Lung (tissue), 12 donors: ENCODE results near the gene CAMKMT. TPM values are rescaled to one million over a fixed set of nuclear protein-coding genes. Genes with fewer than 3 reads are reported as not detected.

Experiments used
- ATAC-seq: fragments of 200-7000 bp; cut with Tn5 transposase; one replicate; pipeline ENCODE4 v1.9.1; 2020; ENCODE audit warnings: moderate number of reproducible peaks; ENCODE audit not compliant: insufficient read depth, low FRiP score
- DNase-seq, 3 donors: peaks; one replicate each; pipeline ENCODE4 v3.0.0-alpha.2; 2013 to 2017
- H3K27ac ChIP-seq, 2 donors: one replicate each; pipeline ENCODE4 v1.5.1; 2013; ENCODE audit warnings: mild to moderate bottlenecking in 2 of 2, moderate library complexity in 2 of 2, control low read depth in 1 of 2, inconsistent platforms in 1 of 2, low read depth in 1 of 2, low read length in 1 of 2
- H3K27me3 ChIP-seq, 3 donors: one replicate each; pipeline ENCODE4 v1.5.1; 2013; ENCODE audit warnings: low read length in 2 of 3; ENCODE audit not compliant: control insufficient read depth in 3 of 3, insufficient read depth in 3 of 3
- H3K36me3 ChIP-seq, 4 donors: one replicate each; pipeline ENCODE4 v1.5.1; 2013; ENCODE audit warnings: low read length in 4 of 4, mild to moderate bottlenecking in 1 of 4, moderate library complexity in 1 of 4; ENCODE audit not compliant: control insufficient read depth in 4 of 4, insufficient read depth in 4 of 4
- H3K4me1 ChIP-seq, 5 donors: one replicate each; pipeline ENCODE4 v1.5.1; 2013; ENCODE audit warnings: low read length in 5 of 5, mild to moderate bottlenecking in 2 of 5, moderate library complexity in 1 of 5; ENCODE audit not compliant: control insufficient read depth in 5 of 5, insufficient read depth in 5 of 5
- H3K4me3 ChIP-seq: one replicate; pipeline ENCODE4 v1.5.1; 2013; ENCODE audit warnings: mild to moderate bottlenecking, control low read depth, moderate library complexity
- H3K9ac ChIP-seq, 2 donors: one replicate each; pipeline ENCODE4 v1.5.1; 2013; ENCODE audit warnings: low read length in 2 of 2, control low read depth in 1 of 2; ENCODE audit not compliant: insufficient read depth in 1 of 2
- H3K9me3 ChIP-seq, 4 donors: one replicate each; pipeline ENCODE4 v1.5.1; 2013; ENCODE audit warnings: low read length in 3 of 4, mild to moderate bottlenecking in 1 of 4, moderate library complexity in 1 of 4; ENCODE audit not compliant: control insufficient read depth in 4 of 4, insufficient read depth in 3 of 4
- CTCF ChIP-seq: IDR thresholded peaks from 2 replicates; pipeline ENCODE4 v1.5.1; 2012; ENCODE audit warnings: mild to moderate bottlenecking; ENCODE audit errors: control extremely low read depth, extremely low read depth
- WGBS, 2 donors: extraction: QIAGEN DNeasy Blood & Tissue Kit; methylation state at CpG; one replicate each; pipeline ENCODE4 v1.1.7; 2013; 5-methylcytosine and 5-hydroxymethylcytosine counted together
- polyA plus RNA-seq, 2 donors: library from polyadenylated mRNA; stranded (reverse); fragments of 200-250 nt; gene quantifications; one replicate each; pipeline ENCODE4 v1.2.1, GENCODE V29; 2013
- total RNA-seq, 2 donors: library from RNA; depleted of rRNA in 1 of 2; stranded (reverse); fragments of >200 nt in 1 of 2; gene quantifications; one replicate each; pipeline ENCODE4 v1.2.1, GENCODE V29; 2014 to 2021
- donor health status: control.
- donor health status: control.
- donor health status: Bipolar disorder and iron deficiency.
- donor health status: healthy.
- donor health status: DM: yes; HTN: yes; CAD: no.

The CAMKMT gene
- total and polyA plus RNA-seq, 4 donors: 3.6 to 19.7 (median 8.4) TPM

- TF ChIP-seq CTCF: no peak
- H3K9ac ChIP-seq: no peak overlapping the region
- peaks cover 0 to 22% (median 0%) of the 10 kb centered on the region in 5 donors for H3K4me1 ChIP-seq
- H3K27ac ChIP-seq: no peak overlapping the region
- peaks cover 0 to 2% (median 0%) of the 10 kb centered on the region in 4 donors for H3K36me3 ChIP-seq
- no peak overlapping the region for H3K4me3 ChIP-seq
- no peaks in the 10 kb centered on the region for H3K27me3 ChIP-seq
- H3K9me3 ChIP-seq: no peaks in the 10 kb centered on the region
- 78 to 84% methylated on average over 12 of the region's 12 CpGs for WGBS, 2 donors
- no peak for ATAC-seq
- peak in 2 of 3 donors; percentile 19 to 31 for DNase-seq
Measured at GRCh38 chr2:44744961-44745892, 383.5 kb downstream of the CAMKMT start.

GRCh38 chr2:44745922-44746766 lies 384.4 kb downstream of the CAMKMT start:
- Histone ChIP-seq H3K27me3 (no peaks in the 10 kb centered on the region), H3K4me3 (no peak overlapping the region), H3K9me3 (no peaks in the 10 kb centered on the region), H3K27ac (no peak overlapping the region), H3K9ac (no peak overlapping the region), H3K4me1 (peaks cover 0 to 15% (median 0%) of the 10 kb centered on the region in 5 donors), H3K36me3 (peaks cover 0 to 2% (median 0%) of the 10 kb centered on the region in 4 donors)
- no peak for TF ChIP-seq CTCF
- no peak for ATAC-seq
- no peak for DNase-seq
- 86 to 97% methylated on average over 4 of the region's 4 CpGs for WGBS, 2 donors

GRCh38 chr2:44746856-44747615 lies 385.3 kb downstream of the CAMKMT start:
- no peak for ATAC-seq
- Histone ChIP-seq H3K4me1 (peaks cover 0 to 10% (median 0%) of the 10 kb centered on the region in 5 donors), H3K4me3 (no peak overlapping the region), H3K27me3 (no peaks in the 10 kb centered on the region), H3K27ac (no peak overlapping the region), H3K9me3 (no peaks in the 10 kb centered on the region), H3K9ac (no peak overlapping the region), H3K36me3 (peaks cover 0 to 2% (median 0%) of the 10 kb centered on the region in 4 donors)
- peak in 2 of 3 donors; percentile 23 to 34 for DNase-seq
- TF ChIP-seq CTCF: no peak
- WGBS, 2 donors: 86 to 90% methylated on average over 8 of the region's 8 CpGs
